T-helper 22 cell (primary cell): ENCODE data around the gene CDK4.
"Not testable (repeated sequence)": the region's sequence is repeated elsewhere in the genome, so short reads cannot be mapped to it uniquely, and the experiment has no call there.

Experiments
- DNase-seq: peaks from one replicate; pipeline ENCODE4 v3.0.0-alpha.2; 2020; ENCODE audit warnings: low read depth

CDK4 gene

DNA sequence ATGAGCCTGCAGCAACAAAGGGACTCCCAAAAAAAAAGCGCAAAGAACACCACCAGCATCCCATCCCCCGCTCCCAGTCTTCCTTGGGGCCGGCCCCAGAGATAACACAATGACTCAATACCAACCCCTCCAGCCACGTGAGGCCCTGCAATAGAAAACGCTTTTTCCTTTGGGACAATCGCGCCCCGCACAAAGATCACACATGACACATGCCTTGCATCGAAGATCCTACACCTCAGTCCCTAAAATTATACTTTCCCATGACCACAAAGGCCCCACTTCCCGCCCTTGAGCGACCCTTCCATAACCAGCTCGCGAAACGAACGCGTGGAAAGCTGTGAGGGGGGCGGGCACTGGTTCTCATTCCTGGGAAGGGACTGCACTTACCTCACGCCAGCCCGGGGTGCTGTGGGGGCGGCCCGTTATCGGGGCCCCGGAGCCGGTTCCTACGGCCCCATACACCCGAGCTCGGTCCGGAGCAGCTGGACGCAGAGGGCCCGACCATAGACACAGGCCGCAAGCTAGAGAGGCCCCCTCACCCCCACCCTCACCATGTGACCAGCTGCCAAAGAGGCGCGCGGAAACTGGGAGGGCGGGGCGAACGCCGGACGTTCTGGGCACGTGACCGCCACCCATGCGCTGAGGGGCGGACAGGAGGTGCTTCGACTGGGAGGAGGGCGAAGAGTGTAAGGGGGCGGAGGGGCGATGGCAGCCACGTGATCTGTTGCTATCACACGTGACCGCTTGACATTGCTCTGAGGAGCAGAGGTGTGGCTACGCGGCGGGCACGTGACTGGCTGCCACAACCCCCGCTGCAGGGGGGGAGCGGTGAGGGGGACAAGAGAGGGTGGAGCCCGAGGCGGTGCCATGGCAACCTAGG lies at the start of gene CDK4:
CDK4 (minus strand) TSS at position 523 of the 880 bp plus-strand sequence. CDS start 593 bp downstream, outside the sequence.
- DNase-seq: peak; percentile 100

DNA sequence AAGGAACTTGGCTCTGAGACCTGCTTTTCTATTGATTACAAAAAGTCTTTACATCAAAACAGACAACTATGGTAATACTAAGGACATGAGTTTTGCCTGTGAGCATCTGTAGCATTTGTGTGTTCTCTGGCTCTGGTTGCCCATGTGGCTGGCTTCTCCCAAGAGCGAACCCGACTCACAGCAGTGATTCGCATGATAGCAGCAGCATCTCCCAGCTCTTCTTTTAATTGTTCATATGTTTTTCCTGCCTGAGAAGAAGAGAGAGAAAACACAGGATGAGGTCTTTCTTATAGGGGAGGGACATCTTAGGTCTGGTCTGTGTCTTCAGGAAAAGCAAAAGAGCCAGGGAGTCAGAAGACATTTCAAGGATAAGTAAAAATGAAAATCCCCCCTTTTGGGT lies 48.9 kb upstream of the CDK4 start:
- no peak for DNase-seq

DNA sequence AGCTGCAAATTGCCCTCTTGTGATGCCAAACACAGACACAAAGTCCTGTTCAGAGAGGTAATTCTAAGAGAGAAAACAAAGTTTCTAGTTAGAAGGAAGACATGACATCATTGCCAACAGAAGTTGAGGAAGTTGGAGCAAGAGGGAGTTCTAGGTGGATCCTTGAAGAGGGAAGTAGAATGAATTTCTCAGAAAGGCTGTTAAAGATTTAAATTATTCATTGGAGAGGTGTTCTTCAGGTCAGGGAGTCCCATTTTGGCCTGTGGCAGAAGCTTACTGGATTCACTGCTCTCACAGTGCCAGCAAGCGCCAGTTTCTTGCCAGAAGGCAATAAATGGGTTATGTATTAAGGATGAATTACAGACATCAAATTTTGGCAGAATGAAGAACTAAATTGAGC lies 45.8 kb upstream of the CDK4 start:
- no peak for DNase-seq

DNA sequence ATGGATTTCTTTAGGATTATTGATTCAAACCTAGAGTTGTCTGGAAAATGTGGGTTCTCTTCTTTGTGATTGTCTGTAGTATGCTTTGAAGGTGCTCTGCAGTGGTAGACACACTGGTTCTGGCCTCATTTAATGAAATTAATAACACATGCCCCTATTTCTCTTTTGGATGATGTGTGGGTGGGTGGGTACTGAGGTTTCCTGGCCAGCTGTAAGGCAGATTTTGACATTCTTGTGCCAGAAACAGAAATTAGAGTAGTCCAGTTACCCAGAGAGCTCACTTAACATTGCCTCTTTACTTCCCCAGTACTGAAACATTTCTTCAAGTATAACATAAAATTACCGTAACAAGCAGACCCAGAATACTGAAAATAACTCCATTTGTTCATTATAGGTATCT lies 44.9 kb upstream of the CDK4 start:
- no peak for DNase-seq

DNA sequence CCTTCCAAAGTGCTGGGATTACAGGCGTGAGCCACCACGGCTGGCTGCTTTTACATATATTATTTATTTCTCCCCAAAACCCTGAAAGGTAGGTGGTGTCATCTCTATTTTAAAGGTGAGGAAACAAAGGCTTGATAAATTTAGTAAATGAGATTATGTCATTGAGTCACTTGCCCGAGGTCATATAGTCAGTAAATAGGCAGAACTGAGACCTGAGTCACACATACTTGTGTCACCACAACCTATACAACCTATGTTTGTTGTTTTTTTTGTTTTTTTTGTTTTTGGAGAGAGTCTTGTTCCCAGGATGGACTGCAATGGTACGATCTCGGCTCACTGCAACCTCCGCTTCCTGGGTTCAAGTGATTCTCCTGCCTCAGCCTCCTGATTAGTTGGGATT lies 43.2 kb upstream of the CDK4 start:
- DNase-seq: no peak

DNA sequence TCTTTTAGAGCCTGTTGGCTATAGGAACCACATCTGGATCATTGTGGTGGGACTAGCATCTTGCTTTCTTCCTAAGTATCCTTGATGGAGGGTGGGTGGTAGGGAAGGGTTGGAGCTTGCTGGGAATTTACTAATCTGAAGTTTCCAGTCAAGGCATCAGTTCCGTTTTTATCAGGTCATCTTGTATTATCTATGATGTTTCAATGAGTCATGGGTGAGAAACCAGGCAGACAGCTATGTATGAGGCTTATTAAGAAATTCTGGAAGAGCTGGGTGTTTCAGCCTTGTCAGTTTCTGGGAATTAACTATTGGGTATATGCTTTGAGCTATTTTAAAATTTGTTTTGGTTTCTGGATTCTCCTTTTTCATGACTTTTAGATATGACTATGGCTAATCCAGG lies 41.8 kb upstream of the CDK4 start:
- no peak for DNase-seq

DNA sequence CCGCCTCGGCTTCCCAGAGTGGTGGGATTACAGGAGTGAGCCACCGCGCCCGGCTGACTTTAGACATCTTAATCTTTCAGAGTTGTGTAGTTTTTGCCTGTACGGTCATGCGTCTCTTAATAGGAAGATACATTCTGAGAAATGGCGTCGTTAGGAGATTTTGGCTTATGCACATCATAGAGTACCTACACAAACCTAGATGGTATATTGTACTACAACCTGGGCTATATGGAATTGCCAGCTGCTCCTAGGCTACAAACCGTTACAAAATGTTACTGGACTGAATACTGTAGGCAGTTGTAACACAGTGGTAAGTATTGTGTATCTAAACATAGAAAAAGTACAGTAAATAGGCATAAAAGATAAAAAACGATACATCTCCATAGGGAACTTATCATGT lies 31.8 kb upstream of the CDK4 start:
- DNase-seq: no peak

DNA sequence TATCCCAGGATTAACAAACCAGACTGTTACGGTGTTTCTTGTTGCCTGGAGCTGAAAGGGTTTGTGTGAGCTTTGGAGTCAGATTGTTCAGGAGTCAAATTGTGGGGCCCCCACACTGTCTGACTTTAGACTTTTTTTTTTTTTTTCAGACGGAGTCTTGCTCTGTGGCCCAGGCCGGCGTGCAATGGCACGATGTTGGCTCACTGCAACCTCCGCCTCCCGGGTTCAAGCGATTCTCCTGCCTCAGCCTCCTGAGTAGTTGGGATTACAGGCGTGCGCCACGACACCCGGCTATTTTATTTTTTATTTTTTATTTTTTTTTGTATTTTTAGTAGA lies 31.3 kb upstream of the CDK4 start:
- no peak for DNase-seq

DNA sequence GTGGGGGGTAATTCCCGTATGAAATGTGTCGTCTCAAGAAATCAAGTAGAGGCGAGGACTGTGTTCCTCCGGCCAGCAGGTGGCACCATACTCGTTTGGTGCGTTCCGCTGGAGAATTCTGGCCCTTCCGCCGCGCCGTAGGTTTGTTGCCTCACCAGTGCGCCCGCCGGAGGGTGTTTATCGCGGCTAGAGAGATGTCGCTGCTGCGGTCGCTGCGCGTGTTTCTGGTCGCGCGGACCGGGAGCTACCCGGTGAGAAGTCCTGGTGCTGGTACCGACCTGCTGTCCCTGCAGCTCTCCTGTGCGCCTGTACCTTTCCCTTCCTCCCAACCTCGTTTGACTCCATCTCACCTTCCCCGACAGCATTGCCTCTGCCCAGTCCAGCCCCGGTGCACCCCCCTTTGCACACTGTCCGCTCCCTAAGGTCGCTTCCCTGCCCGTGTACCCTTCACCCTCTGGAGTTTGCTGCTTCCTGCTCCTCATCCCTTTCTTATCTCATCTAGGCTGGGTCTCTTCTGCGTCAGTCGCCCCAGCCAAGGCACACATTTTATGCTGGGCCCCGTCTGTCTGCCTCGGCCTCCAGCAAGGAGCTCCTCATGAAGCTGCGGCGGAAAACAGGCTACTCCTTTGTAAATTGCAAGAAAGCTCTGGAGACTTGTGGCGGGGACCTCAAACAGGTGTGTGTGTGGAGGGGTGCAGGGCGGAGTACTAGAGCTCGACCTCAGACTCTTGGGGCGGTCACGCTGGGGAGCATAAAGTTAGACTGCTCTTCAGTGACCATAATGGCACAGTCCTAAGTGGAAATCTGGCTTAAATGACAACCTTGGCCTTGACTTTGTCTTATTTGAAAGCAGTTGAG lies 30.7 kb upstream of the CDK4 start, which contains the start of gene TSFM:
TSFM (plus strand) TSS at position 180 of the 858 bp plus-strand sequence; CDS start at position 195, 15 bp downstream.
- peak; percentile 92 for DNase-seq

DNA sequence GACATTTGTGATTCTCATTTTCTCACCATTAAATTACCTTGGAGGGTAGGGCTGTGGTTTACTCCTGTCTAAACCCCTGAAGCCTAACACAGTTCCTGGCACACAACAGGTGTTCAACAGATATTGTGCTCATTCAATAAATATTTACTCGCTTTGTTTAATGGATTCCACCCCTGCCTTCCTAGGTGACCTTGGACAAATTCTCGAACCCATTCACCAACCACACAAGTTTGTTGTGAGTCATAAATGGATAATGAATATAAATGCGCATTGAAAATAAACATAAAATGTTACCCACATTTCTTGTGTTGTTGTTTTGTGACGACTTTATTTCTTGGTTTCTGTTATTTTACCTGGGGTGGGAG lies 30.1 kb upstream of the CDK4 start:
- DNase-seq: no peak

DNA sequence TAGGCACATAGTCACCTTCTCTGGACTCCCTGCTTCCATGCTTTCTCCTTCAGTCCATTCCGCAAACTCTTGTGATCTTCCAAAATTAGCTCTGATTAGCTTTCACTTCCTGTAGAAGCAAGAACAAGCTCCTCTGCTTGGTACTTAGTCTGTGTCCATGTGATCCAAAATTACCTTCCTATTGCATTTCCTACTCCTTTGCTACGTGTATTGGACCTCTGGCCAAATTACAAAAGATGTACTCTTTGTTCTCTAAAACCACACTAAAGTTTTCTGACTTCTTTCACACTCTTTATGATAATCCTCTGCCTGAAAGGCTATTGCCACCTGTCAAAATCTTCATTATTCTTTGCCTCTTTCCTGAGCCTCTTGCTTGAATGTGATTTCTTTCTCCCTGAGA lies 29.7 kb upstream of the CDK4 start:
- no peak for DNase-seq

DNA sequence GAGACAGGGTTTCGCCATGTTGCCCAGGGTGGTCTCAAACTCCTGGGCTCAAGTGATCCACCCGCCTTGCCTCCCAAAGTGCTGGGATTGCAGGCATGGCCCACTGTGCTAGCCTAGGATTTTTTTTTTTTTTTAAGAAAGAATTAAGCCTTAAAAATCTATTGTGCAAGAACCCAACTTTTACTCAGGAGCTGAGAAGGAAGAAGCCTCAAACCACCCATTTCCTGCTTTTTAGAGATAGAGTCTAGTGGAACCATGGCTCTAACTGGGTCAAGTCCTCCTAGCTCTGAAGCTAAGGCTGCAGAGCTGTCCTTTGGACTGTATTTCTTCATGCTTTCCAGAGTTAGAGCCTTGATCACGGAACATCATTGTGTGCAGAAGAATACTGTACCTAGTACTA lies 29.1 kb upstream of the CDK4 start:
- no peak for DNase-seq

DNA sequence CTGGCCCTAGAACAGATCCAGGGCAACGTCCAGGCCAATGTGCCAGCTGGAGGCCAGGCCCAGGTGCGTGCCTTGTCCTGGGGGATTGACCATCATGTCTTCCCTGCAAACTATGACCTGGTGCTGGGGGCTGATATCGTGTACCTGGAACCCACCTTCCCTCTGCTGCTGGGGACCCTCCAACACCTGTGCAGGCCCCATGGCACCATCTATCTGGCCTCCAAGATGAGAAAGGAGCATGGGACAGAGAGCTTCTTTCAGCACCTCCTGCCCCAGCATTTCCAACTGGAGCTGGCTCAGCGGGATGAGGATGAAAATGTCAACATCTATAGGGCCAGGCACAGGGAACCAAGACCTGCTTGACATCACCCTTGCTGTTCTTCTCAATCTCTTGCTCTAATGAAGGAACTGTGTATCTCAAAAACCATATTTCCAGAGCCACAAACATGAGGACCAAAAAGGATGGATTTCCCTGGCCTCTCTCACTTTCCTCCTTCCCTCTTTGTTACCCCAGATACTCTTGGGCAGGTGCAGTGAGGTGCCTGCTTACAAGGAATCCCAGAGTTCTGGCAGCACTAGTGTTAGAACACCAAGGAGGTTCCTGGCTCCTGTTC lies 28.3 kb upstream of the CDK4 start:
- DNase-seq: no peak

DNA sequence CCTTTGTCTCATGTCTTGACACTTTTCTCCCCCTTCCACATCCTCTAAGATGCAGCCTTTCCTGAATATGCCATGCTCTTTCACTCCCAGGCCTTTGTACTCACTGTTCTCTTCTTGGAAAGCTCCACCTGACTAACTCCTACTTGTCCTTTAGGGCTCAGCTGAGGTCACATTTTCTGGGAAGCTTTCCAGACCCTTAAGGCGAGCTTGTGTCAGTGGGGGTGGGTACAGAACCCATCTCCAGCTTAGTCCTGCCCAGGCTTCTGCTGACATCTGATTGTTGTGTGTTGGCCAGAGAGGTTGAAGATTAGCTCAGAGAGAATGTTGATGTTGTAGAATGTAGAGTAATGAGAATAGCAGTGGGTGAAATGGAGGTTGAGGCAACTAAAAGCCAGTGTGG lies 27.6 kb upstream of the CDK4 start:
- no peak for DNase-seq

DNA sequence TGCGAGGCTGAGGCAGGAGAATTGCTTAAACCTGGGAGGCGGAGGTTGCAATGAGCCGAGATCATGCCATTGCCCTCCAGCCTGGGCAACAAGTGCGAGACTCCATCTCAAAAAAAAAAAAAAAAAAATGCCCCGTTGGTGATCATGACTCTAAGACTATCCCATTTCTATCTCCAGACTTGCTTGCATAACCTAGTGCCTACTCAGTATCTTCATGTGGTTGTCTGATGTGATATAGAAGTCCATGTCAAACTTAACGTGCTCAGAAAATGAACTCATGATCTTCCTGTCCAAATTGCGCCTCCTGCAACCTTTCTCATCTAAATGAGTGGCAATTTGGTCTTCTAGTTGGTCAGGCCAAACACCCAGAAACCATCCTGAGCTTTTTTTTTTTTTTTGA lies 25.8 kb upstream of the CDK4 start:
- no peak for DNase-seq

DNA sequence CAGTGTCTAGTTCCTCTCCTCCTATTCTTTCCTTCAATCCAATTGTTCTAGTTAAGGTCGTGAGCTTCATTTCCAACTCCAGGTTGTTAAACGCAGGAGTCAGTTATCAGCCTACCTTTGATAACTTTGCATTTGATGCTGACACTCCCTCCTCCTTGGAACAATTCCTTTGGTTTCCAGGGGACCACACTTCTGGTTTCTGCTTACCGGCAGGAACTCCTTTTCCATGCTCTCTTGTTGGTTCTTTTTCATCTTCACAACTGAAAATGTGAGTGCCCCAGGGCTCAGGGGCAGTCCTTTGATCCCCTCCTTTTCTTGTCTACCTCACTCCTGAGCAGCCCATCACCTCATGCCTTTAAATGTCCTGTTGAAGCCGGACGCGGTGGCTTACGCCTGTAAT lies 25.3 kb upstream of the CDK4 start:
- no peak for DNase-seq

DNA sequence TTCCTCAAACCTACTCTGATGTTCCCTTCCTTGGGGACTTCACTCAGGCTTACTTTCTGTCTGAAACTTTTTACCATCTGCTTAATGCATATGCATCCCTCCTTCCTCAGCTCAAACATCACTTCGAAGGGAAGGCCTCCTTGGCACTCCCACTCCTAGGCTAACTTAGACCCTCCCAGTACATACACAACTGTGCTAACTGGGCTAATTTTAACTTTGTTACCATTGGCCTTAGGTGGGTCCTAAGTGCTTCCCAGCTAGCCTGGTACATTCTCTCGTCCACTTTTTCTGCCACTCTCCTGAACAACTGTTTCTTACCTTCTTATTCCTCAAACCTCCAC lies 24.1 kb upstream of the CDK4 start:
- DNase-seq: no peak

DNA sequence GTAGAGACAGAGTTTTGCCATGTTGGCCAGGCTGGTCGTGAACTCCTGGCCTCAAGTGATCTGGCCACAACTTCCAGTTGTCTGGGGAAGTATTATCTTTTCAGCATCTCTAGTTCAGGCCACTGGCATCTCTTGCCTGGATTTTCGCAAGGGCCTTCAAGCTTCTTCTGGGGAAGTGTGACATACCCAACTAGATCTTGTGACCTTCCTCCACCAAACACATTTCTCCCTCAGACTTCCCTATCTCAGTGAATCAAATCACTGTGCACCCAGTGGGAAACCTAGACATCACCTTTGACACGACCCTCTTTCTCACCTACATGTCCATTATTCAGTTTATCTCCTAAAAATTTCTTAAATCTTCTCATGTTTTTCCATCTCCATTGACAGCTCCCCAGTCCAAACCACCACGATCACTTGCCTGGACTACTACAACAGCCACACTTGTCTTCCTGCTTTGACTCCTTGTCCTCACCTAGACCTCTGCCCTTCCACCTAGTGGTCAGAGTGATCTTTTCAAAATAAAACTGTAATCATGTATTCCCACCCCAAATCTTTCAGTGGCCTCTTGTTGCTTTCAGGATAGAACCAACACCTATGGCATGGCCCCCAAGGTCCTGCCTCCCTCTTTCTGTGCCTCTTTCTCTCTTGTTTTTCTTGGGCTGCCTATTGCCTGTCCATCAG lies 23.6 kb upstream of the CDK4 start:
- DNase-seq: no peak

DNA sequence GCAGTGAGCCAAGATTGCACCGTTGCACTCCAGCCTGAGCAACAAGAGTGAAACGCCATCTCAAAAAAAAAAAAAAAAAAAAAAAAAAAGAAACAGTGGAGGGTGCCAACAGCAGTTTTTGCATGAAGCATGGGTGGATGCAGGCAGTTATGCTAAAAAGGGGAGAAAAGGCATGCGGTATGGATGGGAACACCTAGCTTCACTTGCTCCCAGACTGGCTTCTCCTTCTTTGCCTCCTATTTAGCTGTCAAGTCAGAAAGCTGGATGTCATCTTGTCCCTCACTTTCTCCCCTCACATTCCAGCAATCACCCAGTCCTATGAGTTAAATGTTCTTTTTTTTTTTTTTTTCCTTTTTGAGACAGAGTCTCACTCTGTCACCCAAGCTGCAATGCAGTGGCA lies 22.9 kb upstream of the CDK4 start:
- DNase-seq: no peak

DNA sequence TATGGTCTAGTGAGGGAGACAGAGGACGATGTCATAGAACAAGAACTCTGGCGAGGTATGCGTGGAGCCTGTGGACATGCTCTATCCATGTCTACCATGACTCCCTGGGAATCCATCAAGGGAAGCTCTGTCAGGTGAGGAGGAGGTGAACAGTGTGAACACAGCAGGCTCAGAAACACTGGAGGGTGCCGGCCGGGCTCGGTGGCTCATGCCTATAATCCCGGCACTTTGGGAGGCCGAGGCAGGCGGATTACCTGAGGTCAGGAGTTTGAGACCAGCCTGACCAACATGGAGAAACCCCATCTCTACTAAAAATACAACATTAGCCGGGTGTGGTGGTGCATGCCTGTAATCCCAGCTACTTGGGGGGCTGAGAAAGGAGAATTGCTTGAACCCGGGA lies 22.5 kb upstream of the CDK4 start:
- DNase-seq: not testable (repeated sequence)

DNA sequence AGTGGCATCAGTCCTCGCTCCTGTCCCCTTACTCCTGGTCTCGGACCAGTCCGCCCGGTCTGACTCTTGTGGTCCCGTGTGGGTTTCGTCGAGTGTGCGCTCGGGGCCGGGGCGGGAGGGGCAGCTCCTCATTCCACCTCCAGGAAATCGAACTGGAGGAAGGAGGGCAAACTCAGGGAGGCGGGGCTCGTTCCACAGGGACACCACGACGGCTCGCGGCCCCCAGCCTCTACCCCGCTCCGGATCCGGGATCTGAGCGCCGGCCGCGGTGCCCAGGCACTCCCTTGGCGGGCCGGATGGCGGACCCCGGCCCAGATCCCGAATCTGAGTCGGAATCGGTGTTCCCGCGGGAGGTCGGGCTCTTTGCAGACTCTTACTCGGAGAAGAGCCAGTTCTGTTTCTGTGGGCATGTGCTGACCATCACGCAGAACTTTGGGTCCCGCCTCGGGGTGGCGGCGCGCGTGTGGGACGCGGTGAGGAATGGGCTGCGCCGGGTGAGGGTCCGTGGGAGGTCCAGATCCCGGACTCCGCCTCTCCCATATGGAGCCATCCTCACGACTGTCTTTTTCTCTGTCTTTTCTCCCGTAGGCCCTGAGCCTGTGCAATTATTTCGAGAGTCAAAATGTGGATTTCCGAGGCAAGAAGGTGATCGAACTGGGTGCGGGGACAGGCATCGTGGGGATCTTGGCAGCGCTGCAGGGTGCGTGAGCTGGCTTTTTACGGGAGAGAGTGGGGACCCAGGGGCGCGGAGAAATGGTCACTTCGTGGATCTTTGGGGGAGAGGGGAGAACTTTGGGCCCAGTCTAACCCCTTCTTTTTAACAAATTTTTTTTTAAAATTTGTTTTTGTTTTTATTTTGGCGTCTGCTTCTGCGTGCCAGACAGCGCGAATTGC lies 20.6 kb upstream of the CDK4 start, which contains the start of gene EEF1AKMT3:
EEF1AKMT3 (plus strand) TSS at position 186 of the 894 bp plus-strand sequence; CDS start at position 297, 111 bp downstream.
- peak; percentile 19 for DNase-seq
